B cell (primary cell): ENCODE measurements around the gene NAT10. TPM values are rescaled to one million over a fixed set of nuclear protein-coding genes. Genes with fewer than 3 reads are reported as not detected.

Source experiments
- ATAC-seq: fragments of 200-7000 bp; cut with Tn5 transposase; one replicate; pipeline ENCODE4 v1.10.0; 2021; ENCODE audit warnings: low read depth, mild to moderate bottlenecking, moderate number of reproducible peaks, moderate library complexity
- CTCF ChIA-PET: fragments of 350-600 bp; sonication (Branson Sonifier 250); formaldehyde crosslinking; loops from one replicate; lab custom pipeline; 2021; ENCODE audit warnings: antibody characterized with exemption, inconsistent platforms; lab: Charles Lee
- POLR2A ChIA-PET: fragments of 350-600 bp; sonication (Branson Sonifier 250); formaldehyde crosslinking; loops from one replicate; lab custom pipeline; 2021; ENCODE audit warnings: antibody characterized with exemption; lab: Charles Lee
- DNase-seq: peaks from one replicate; pipeline ENCODE4 v3.0.0; 2013
- H2AFZ ChIP-seq: 2 replicates; pipeline ENCODE4 v1.6.1; 2012; ENCODE audit warnings: mild to moderate bottlenecking, low read depth, low read length; ENCODE audit not compliant: insufficient read depth, poor library complexity, severe bottlenecking
- H3K27ac ChIP-seq, 2 donors: 1 replicate in 1 of 2; 2 replicates in 1 of 2; pipeline ENCODE4 v1.5.1; 2012 to 2013; ENCODE audit warnings: low read length in 2 of 2, mild to moderate bottlenecking in 2 of 2, moderate library complexity in 1 of 2
- H3K27me3 ChIP-seq, 4 experiments: fragments of 200-600 bp in 1 of 4; sonication (generic) in 1 of 4; replicated peaks in 1 of 4; 1 replicate in 2 of 4; 2 replicates in 2 of 4; pipeline versions ENCODE4 v1.6.1 to v1.7.0; 2013 to 2016; ENCODE audit warnings: low read length in 3 of 4, mild to moderate bottlenecking in 2 of 4, mixed read lengths in 1 of 4, moderate library complexity in 1 of 4; ENCODE audit not compliant: insufficient read depth in 4 of 4, control insufficient read depth in 3 of 4; ENCODE audit errors: control extremely low read depth in 1 of 4
- H3K36me3 ChIP-seq, 2 experiments: replicated peaks in 1 of 2; 1 replicate in 1 of 2; 2 replicates in 1 of 2; pipeline versions ENCODE4 v1.6.1 to v1.7.1; 2013; ENCODE audit warnings: low read length in 1 of 2; ENCODE audit not compliant: insufficient read depth in 2 of 2, control insufficient read depth in 1 of 2; ENCODE audit errors: control extremely low read depth in 1 of 2, extremely low read depth in 1 of 2
- H3K4me1 ChIP-seq, 2 donors: fragments of 200-600 bp in 1 of 2; sonication (generic) in 1 of 2; 1 replicate in 1 of 2; 2 replicates in 1 of 2; pipeline versions ENCODE4 v1.5.1 to v1.6.1; 2013 to 2017; ENCODE audit warnings: low read length in 2 of 2; ENCODE audit not compliant: control insufficient read depth in 2 of 2, insufficient read depth in 2 of 2
- H3K4me2 ChIP-seq: replicated peaks from 2 replicates; pipeline ENCODE3; 2012; ENCODE audit warnings: mild to moderate bottlenecking, low read depth, low read length; ENCODE audit not compliant: poor library complexity, severe bottlenecking
- H3K4me3 ChIP-seq, 5 experiments: fragments of 200-600 bp in 1 of 5; sonication (generic) in 1 of 5; 1 replicate in 3 of 5; 2 replicates in 2 of 5; pipeline versions ENCODE4 v1.5.1 to v1.7.0; 2011 to 2016; ENCODE audit warnings: low read length in 4 of 5, mild to moderate bottlenecking in 4 of 5, low read depth in 2 of 5, control low read depth in 1 of 5, moderate library complexity in 1 of 5; ENCODE audit not compliant: insufficient read depth in 1 of 5; ENCODE audit errors: control extremely low read depth in 1 of 5, extremely low read depth in 1 of 5
- H3K79me2 ChIP-seq: fragments of 200-600 bp; sonication (generic); one replicate; pipeline ENCODE4 v1.6.0; 2016; ENCODE audit warnings: low read length; ENCODE audit not compliant: control insufficient read depth, insufficient read depth
- H3K9ac ChIP-seq: fragments of 200-600 bp; sonication (generic); 2 replicates; pipeline ENCODE4 v1.6.1; 2017; ENCODE audit warnings: mild to moderate bottlenecking, low read length, moderate library complexity
- H3K9me3 ChIP-seq, 3 donors: one replicate each; pipeline versions ENCODE4 v1.6.1 to v1.7.1; 2013; ENCODE audit warnings: low read length in 2 of 3; ENCODE audit not compliant: control insufficient read depth in 2 of 3, insufficient read depth in 1 of 3; ENCODE audit errors: control extremely low read depth in 1 of 3
- H4K20me1 ChIP-seq: 2 replicates; pipeline ENCODE4 v1.6.0; 2012; ENCODE audit warnings: mild to moderate bottlenecking, low read length; ENCODE audit not compliant: insufficient read depth, control insufficient read depth, poor library complexity, severe bottlenecking
- H3K27ac Mint-ChIP-seq: one replicate; pipeline ENCODE4 v1.8.0; 2021; ENCODE audit warnings: mixed read lengths
- H3K27me3 Mint-ChIP-seq: one replicate; pipeline ENCODE4 v1.8.0; 2021; ENCODE audit warnings: mixed read lengths
- H3K4me1 Mint-ChIP-seq: one replicate; pipeline ENCODE4 v1.8.0; 2021; ENCODE audit warnings: mixed read lengths
- H3K4me3 Mint-ChIP-seq: one replicate; pipeline ENCODE4 v1.8.0; 2021; ENCODE audit warnings: mixed read lengths
- H3K9me3 Mint-ChIP-seq: one replicate; pipeline ENCODE4 v1.8.0; 2022; ENCODE audit warnings: mixed read lengths; ENCODE audit not compliant: insufficient read depth
- EZH2 ChIP-seq: IDR thresholded peaks from 2 replicates; pipeline ENCODE4 v1.6.1; 2012; ENCODE audit warnings: borderline replicate concordance, low read depth, mild to moderate bottlenecking, moderate library complexity, low read length; ENCODE audit not compliant: insufficient read depth, poor library complexity, severe bottlenecking
- WGBS: methylation state at CpG from one replicate; pipeline ENCODE4 v1.1.5; 2013; ENCODE audit warnings: missing lambda C conversion rate; ENCODE audit not compliant: insufficient coverage; 5-methylcytosine and 5-hydroxymethylcytosine counted together
- intact Hi-C: fragments of 100-400 bp; cut with micrococcal nuclease; formaldehyde crosslinking; loops from one replicate; pipeline ENCODE4 v1.10.0; 2022
- polyA plus RNA-seq: library from polyadenylated mRNA; depleted of rRNA; stranded (reverse); fragments of >200 nt; gene quantifications from 2 replicates; pipeline ENCODE4 v1.2.3, GENCODE V29; 2012
- total RNA-seq, 2 donors: library from RNA; stranded (reverse); fragments of 120-200 nt in 1 of 2; gene quantifications; 1 replicate in 1 of 2; 2 replicates in 1 of 2; pipeline versions ENCODE4 v1.2.3 to v1.2.4, GENCODE V29; 2013 to 2022
- TF ChIP-seq, protein P1 (sequence below): fragments of 200-600 bp; IDR thresholded peaks from one replicate; pipeline ENCODE4 v1.8.0; 2022; ENCODE audit warnings: antibody characterized with exemption, mild to moderate bottlenecking

Gene NAT10
- total and polyA plus RNA-seq, 2 donors (not counting 1 experiment from before 2014, with no cell fraction given) = 24.9 to 73.5 TPM

DNA sequence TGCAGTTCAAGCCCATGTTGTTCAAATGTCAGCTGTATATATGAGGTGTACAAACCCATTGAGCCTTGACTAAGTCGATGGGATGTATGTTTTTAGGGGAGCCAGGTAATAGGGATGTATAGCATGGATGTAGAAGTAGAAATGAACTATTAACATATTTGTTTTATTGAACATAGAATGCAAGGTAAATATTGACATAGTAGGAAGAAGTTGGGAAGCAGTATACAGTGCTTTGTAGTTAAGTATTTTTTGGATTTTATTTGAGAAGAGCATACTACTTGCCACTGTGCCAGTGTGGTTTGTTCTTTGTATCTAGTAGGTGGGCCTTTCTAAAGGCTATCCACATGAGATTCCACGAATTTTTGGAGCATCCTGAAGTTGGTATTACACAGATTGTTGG is 20.8 kb upstream of the NAT10 start:
- no peak for DNase-seq
- H3K4me1 ChIP-seq = no peaks in the 10 kb centered on the region
- ChIA-PET POLR2A (no interaction called here), CTCF (interaction anchor here (0.8 to 0.9 kb wide), 3 partner anchors 9 to 87 kb away, joined by 3 to 4 read pairs (median 3); no protein-coding TSS in a partner anchor)
- H3K27ac Mint-ChIP-seq = peak overlapping the region; percentile 17
- peaks cover 29% of the 10 kb centered on the region for H4K20me1 ChIP-seq
- peaks cover 26% of the 10 kb centered on the region for H3K79me2 ChIP-seq
- H2AFZ ChIP-seq = no peak overlapping the region
- no peak overlapping the region for H3K9ac ChIP-seq
- TF ChIP-seq, protein P1, sequence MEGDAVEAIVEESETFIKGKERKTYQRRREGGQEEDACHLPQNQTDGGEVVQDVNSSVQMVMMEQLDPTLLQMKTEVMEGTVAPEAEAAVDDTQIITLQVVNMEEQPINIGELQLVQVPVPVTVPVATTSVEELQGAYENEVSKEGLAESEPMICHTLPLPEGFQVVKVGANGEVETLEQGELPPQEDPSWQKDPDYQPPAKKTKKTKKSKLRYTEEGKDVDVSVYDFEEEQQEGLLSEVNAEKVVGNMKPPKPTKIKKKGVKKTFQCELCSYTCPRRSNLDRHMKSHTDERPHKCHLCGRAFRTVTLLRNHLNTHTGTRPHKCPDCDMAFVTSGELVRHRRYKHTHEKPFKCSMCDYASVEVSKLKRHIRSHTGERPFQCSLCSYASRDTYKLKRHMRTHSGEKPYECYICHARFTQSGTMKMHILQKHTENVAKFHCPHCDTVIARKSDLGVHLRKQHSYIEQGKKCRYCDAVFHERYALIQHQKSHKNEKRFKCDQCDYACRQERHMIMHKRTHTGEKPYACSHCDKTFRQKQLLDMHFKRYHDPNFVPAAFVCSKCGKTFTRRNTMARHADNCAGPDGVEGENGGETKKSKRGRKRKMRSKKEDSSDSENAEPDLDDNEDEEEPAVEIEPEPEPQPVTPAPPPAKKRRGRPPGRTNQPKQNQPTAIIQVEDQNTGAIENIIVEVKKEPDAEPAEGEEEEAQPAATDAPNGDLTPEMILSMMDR = no peak
- no peak for TF ChIP-seq EZH2
- H3K4me3 ChIP-seq = no peak overlapping the region
- H3K9me3 Mint-ChIP-seq = no peaks in the 10 kb centered on the region
- no peak for ATAC-seq
- intact Hi-C loops = no loop called here
- peaks cover 18 to 89% of the 10 kb centered on the region in 2 experiments for H3K36me3 ChIP-seq
- peaks cover 2% of the 10 kb centered on the region for H3K4me1 Mint-ChIP-seq
- no peak overlapping the region for H3K27ac ChIP-seq
- H3K4me2 ChIP-seq = no peak overlapping the region
- H3K27me3 ChIP-seq = no peaks in the 10 kb centered on the region
- H3K27me3 Mint-ChIP-seq = no peaks in the 10 kb centered on the region
- WGBS = 100% methylated on average over 2 of the region's 2 CpGs
- no peaks in the 10 kb centered on the region for H3K9me3 ChIP-seq
- no peak overlapping the region for H3K4me3 Mint-ChIP-seq

DNA sequence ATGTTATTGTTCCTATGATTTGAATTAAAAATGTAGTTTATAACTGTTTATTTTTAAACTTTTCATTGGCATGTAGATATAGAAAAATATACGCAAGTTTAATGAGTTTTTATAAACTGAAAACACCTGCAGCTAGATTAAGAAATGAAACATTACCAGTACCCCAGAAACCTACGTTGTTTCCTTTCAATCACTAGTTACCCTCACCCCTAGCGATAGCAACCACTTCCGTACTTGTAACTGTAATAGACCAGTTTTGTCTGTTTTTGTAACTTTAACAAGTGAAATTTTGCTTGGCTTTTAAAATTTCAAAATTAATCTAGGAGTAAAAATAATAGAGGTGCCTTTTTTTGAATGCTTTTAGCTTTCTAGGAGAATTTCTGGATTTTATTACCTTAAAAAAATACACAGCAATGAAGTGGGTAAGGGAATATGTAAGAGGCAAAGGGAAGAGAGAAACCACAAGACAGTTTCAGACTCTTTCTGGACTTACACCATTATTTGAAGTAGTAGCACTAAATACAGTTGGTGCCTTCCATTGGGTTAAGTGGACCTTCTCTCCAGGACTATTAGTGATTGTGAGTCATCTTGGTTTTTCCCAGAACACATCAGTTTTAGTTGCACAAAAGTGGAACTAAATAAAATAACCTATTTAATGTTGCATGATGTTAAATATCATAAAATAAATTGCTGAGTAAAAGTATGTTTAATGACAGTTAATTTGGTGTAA is 18.7 kb upstream of the NAT10 start:
- no peak for DNase-seq
- WGBS = no CpG with 5 or more reads among the region's 4 CpGs
- Histone ChIP-seq H3K36me3 (peaks cover 26 to 85% of the 10 kb centered on the region in 2 experiments), H3K4me2 (no peak overlapping the region), H3K4me3 (no peak overlapping the region), H3K79me2 (peaks cover 22% of the 10 kb centered on the region), H2AFZ (no peak overlapping the region), H3K27me3 (no peaks in the 10 kb centered on the region), H3K27ac (peak overlapping the region in 1 of 2 donors; percentile 19), H3K4me1 (no peaks in the 10 kb centered on the region), H4K20me1 (peaks cover 21% of the 10 kb centered on the region), H3K9ac (no peak overlapping the region), H3K9me3 (no peaks in the 10 kb centered on the region)
- CTCF ChIA-PET = no interaction called here
- peaks cover 2% of the 10 kb centered on the region for H3K4me1 Mint-ChIP-seq
- H3K9me3 Mint-ChIP-seq = no peaks in the 10 kb centered on the region
- no peaks in the 10 kb centered on the region for H3K27me3 Mint-ChIP-seq
- POLR2A ChIA-PET = no interaction called here
- TF ChIP-seq EZH2 = no peak
- TF ChIP-seq, protein P1 = no peak
- intact Hi-C loops = no loop called here
- no peak overlapping the region for H3K4me3 Mint-ChIP-seq
- no peak overlapping the region for H3K27ac Mint-ChIP-seq
- no peak for ATAC-seq
